OCI-LY3 (cell line): ENCODE measurements around the gene RPL13A.

Experiments used
- CTCF ChIP-seq: fragments of 200-600, 300-600 bp; sonication (generic); IDR thresholded peaks from 2 replicates; pipeline ENCODE4 v1.5.1; 2014; ENCODE audit warnings: antibody characterized with exemption, low read length, low read depth
- EZH2phosphoT487 ChIP-seq: fragments of 200-600 bp; shearing (Covaris generic); IDR thresholded peaks from 2 replicates; pipeline ENCODE4 v1.6.1; 2018; ENCODE audit warnings: antibody characterized with exemption, mixed run types, low read depth

DNA sequence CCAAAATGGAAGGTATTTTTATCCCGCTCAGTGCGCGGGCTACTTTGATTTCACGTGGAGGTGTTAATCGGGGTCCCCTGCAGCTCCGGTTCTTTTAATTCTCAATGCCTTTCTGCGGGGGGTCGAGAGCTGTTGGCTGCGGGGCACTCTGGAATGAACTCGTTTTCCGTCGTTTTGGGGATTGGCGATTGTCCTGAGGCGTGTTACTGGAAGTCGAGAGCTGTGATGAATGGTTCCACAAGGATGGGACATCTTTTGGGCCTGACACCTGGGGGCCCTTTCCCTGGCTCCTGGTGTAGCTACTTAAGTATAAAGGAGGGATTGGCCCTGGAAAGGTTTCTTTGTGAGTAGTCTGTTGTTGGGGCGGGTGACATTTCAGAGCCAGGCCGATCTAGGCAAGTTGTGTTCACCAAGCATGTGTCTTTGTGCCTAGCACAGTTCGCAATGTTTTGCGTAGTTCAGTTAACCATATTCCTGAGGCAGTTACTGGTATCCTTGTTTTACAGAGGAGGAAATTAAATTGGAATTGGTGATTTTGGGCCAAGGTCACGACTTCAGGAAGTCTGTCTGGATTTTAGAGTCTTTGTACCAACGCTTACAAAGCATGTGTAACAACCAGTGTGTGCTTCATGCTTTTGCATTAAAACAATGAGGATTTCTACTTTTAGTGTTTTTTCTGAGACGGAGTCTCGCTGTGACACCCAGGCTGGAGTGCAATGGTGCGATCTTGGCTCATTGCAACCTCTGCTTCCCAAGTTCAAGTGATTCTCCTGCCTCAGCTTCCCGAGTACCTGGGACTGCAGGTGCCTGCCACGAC is 846 bp downstream of the RPL13A start:
- TF ChIP-seq CTCF (no peak), EZH2phosphoT487 (no peak)
